ENCODE results near the gene VILL.

VILL gene

GRCh38 chr3:38015984-38016383 lies 25.4 kb downstream of the VILL start:
- Histone ChIP-seq H3K27ac (no peak overlapping the region), H3K36me3 (ENCODE audit: insufficient read depth) (no peaks in the 10 kb centered on the region), H3K27me3 (ENCODE audit: insufficient read depth, low read depth) (no peaks in the 10 kb centered on the region), H3K4me1 (ENCODE audit: low read depth, poor library complexity, severe bottlenecking) (no peaks in the 10 kb centered on the region), H4K20me1 (ENCODE audit: insufficient read depth) (no peaks in the 10 kb centered on the region), H3K79me2 (ENCODE audit: insufficient read depth, low read depth) (no peaks in the 10 kb centered on the region), H3K4me3 (IDR thresholded peaks at IDR 0.05; ENCODE audit: insufficient read depth, low read depth, low read length) (no peak overlapping the region), H2AFZ (ENCODE audit: low read depth) (no peak overlapping the region), H3K4me2 (no peak overlapping the region), H3K9ac (no peak overlapping the region)
- no peak for TF ChIP-seq CTCF (conservative IDR thresholded peaks at IDR 0.05; ENCODE audit: low read depth, low read length)

DNA sequence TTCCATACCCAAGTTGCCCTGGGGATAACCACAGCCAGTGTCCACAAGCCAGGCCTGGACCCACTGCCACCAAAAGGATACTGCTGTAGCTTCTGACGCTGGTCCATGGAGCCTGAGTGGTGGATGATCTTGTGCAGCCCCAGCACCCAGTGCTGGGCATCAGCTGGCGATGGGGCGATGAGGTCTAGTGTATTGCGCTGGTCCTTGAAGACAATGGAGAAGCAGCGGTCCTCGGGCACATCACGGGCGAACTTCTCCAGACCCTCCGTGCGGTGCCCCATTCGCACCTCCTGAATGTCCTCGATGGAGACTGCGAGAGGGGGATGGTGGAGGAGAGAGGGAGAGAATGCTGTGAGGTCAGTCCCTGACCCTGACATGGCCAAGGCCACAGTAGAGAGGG lies 25.8 kb downstream of the VILL start:
- Histone ChIP-seq H3K9ac (no peak overlapping the region), H3K79me2 (ENCODE audit: insufficient read depth, low read depth) (no peaks in the 10 kb centered on the region), H3K4me3 (IDR thresholded peaks at IDR 0.05; ENCODE audit: insufficient read depth, low read depth, low read length) (no peak overlapping the region), H2AFZ (ENCODE audit: low read depth) (no peak overlapping the region), H3K27me3 (ENCODE audit: insufficient read depth, low read depth) (no peaks in the 10 kb centered on the region), H3K36me3 (ENCODE audit: insufficient read depth) (no peaks in the 10 kb centered on the region), H4K20me1 (ENCODE audit: insufficient read depth) (no peaks in the 10 kb centered on the region), H3K27ac (no peak overlapping the region), H3K4me2 (no peak overlapping the region), H3K4me1 (ENCODE audit: low read depth, poor library complexity, severe bottlenecking) (no peaks in the 10 kb centered on the region)
- no peak for TF ChIP-seq CTCF (conservative IDR thresholded peaks at IDR 0.05; ENCODE audit: low read depth, low read length)

DNA sequence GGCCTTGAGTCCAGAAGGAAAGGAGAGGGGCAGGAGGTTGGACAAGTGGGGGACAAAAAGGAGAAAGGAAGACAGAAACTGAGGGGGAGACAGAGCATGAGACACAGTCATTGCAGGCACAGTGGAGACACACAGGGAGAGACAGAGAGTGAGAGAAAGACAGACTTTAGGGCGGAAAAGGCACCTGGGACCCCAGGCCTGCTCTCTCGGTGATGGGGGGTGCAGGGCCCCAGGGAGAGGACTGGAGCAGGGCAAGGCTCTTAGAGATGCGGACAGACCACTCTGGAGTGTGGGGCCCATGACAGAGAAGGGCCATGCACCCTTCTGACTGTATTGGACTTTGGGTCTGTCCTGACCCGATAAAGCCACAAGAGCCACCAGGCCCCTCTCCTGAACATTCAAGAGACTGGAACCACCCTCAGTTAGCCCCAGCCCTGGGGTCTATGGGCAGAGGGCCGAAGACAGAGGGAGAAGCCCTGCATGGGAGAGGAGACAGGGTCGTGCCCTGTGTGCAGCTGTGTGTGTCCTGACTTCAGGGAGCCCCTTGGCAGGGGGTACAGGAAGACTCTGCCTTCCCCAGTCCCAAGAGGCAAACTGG lies 26.4 kb downstream of the VILL start:
- no peak overlapping the region for H3K4me2 ChIP-seq
- no peaks in the 10 kb centered on the region for H4K20me1 ChIP-seq (ENCODE audit: insufficient read depth)
- TF ChIP-seq CTCF (conservative IDR thresholded peaks at IDR 0.05; ENCODE audit: low read depth, low read length), result no peak
- no peak overlapping the region for H3K4me3 ChIP-seq (IDR thresholded peaks at IDR 0.05; ENCODE audit: insufficient read depth, low read depth, low read length)
- H2AFZ ChIP-seq (ENCODE audit: low read depth), result no peak overlapping the region
- H3K4me1 ChIP-seq (ENCODE audit: low read depth, poor library complexity, severe bottlenecking), result no peaks in the 10 kb centered on the region
- no peak overlapping the region for H3K9ac ChIP-seq
- no peak overlapping the region for H3K27ac ChIP-seq
- H3K79me2 ChIP-seq (ENCODE audit: insufficient read depth, low read depth), result no peaks in the 10 kb centered on the region
- H3K36me3 ChIP-seq (ENCODE audit: insufficient read depth), result no peaks in the 10 kb centered on the region
- no peaks in the 10 kb centered on the region for H3K27me3 ChIP-seq (ENCODE audit: insufficient read depth, low read depth)

DNA sequence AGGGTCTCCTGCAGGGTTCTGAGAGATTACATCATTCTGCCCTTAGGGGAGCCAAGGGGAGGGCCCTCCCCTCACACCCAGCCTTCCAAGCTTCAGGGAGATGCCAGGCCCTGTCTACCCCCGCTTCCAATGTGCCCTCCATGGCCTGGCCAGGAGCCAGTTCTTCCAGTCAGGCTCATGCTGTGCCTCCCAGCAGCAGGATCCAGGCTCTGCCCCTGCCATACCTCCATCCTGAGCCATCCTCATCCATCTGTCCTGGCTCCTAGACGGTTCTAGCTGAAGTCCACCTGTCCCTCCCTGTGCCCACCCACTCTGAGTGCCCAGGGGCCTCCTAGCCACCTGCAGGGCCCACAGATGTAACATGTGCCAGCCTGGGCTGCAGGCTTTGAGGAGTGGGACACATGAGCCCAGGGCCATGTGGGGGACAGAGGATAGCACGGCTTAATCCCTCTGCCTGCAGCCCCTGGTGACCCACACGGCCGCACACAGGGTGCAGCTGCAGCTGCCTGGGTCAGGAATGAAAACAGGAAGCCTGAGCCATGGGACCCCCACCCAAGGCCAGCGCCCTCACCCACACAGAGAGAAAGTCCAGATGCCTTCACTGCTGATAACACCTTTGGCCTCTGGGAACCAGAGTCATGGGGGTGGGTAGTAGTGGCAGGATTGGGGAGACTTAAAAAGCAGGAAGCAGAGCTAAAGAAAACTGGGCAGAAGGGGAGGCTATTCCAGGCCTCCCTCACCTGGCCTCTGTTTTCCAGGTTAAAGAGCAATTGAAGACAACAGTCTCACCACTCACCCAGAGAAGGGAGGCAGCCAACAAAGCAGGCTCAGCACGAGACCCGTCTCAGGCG lies 27.1 kb downstream of the VILL start:
- Histone ChIP-seq H4K20me1 (ENCODE audit: insufficient read depth) (no peaks in the 10 kb centered on the region), H2AFZ (ENCODE audit: low read depth) (no peak overlapping the region), H3K9ac (no peak overlapping the region), H3K27me3 (ENCODE audit: insufficient read depth, low read depth) (no peaks in the 10 kb centered on the region), H3K36me3 (ENCODE audit: insufficient read depth) (no peaks in the 10 kb centered on the region), H3K79me2 (ENCODE audit: insufficient read depth, low read depth) (no peaks in the 10 kb centered on the region), H3K27ac (no peak overlapping the region), H3K4me2 (no peak overlapping the region), H3K4me3 (IDR thresholded peaks at IDR 0.05; ENCODE audit: insufficient read depth, low read depth, low read length) (no peak overlapping the region), H3K4me1 (ENCODE audit: low read depth, poor library complexity, severe bottlenecking) (no peaks in the 10 kb centered on the region)
- TF ChIP-seq CTCF (conservative IDR thresholded peaks at IDR 0.05; ENCODE audit: low read depth, low read length), result no peak
